Effector memory CD8-positive, alpha-beta T cell (primary cell): ENCODE results near the gene LARP1.

Source experiments
- ATAC-seq: fragments of 150-1000 bp; cut with Tn5 transposase; replicated peaks from 2 replicates; pipeline ENCODE4 v1.10.0; 2021; ENCODE audit warnings: mild to moderate bottlenecking, moderate library complexity
- DNase-seq, 3 experiments: peaks; one replicate each; pipeline ENCODE4 v3.0.0; 2021
- H3K27ac Mint-ChIP-seq, 2 donors: one replicate each; pipeline ENCODE4 v1.8.0; 2022; ENCODE audit warnings: mild to moderate bottlenecking in 2 of 2, mixed read lengths in 2 of 2, moderate library complexity in 2 of 2
- H3K27me3 Mint-ChIP-seq, 2 donors: one replicate each; pipeline ENCODE4 v1.8.0; 2022; ENCODE audit warnings: mixed read lengths in 2 of 2
- H3K36me3 Mint-ChIP-seq: one replicate; pipeline ENCODE4 v1.8.0; 2022; ENCODE audit warnings: mild to moderate bottlenecking, moderate library complexity, mixed read lengths; ENCODE audit not compliant: insufficient read depth
- H3K4me1 Mint-ChIP-seq, 2 donors: one replicate each; pipeline ENCODE4 v1.8.0; 2022; ENCODE audit warnings: low read depth in 2 of 2, mixed read lengths in 2 of 2
- H3K4me3 Mint-ChIP-seq, 2 donors: one replicate each; pipeline ENCODE4 v1.8.0; 2022; ENCODE audit warnings: mild to moderate bottlenecking in 2 of 2, mixed read lengths in 2 of 2, moderate library complexity in 2 of 2
- H3K9me3 Mint-ChIP-seq, 2 donors: one replicate each; pipeline ENCODE4 v1.8.0; 2022; ENCODE audit warnings: mixed read lengths in 2 of 2

LARP1 gene

DNA sequence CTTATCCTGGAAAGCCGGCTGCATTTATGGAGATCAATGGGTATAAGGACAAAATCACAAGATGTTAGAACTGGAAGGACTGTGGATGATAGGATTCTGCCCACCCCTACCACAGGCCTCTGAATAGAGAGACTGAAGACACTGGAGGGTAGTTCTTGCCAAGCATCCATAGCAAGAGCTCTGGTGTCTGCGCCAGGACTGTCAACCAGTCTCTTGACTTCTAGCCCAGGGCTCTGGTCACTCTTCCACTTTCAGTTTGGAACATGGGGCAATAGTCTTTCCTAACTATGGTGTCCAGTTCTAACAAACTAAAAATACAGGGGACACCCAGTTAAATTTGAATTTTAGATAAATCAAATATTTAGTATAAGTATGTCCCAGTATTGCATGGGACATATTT lies 23.4 kb downstream of the LARP1 start:
- H3K4me3 Mint-ChIP-seq = no peak overlapping the region
- peaks cover 10% of the 10 kb centered on the region for H3K36me3 Mint-ChIP-seq
- no peaks in the 10 kb centered on the region for H3K27me3 Mint-ChIP-seq
- no peaks in the 10 kb centered on the region for H3K9me3 Mint-ChIP-seq
- ATAC-seq = no peak
- peaks cover 62 to 63% of the 10 kb centered on the region in 2 donors for H3K4me1 Mint-ChIP-seq
- peak overlapping the region in 1 of 2 donors; percentile 71 for H3K27ac Mint-ChIP-seq
- no peak for DNase-seq

GRCh38 chr5:154779105-154779504 lies 23.9 kb downstream of the LARP1 start:
- no peak for ATAC-seq

DNA sequence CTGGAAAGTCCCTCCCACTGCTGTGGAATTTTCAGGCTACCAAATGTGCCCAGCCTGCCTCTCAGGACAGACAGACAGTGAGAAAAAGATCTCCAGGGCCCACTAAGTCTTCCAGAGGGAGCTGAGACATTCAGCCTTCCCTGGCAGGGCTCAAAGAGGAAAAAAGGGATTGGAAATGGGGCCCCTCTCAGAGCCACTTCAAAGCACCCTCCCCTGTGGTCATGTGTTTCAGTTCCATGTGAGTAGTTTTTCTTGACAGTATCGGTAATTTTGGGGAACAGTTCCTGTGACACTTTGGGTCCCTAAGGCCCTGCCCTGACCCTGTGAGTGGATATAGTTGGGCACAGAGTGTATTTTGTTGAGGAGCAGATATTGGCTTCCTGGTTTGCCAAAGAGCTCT lies 25.0 kb downstream of the LARP1 start:
- Mint-ChIP-seq H3K4me3 (peak overlapping the region in 1 of 2 donors; percentile 10), H3K36me3 (peaks cover 10% of the 10 kb centered on the region), H3K27ac (peak overlapping the region; percentile 49 to 76), H3K4me1 (peaks cover 62 to 64% of the 10 kb centered on the region in 2 donors), H3K27me3 (no peaks in the 10 kb centered on the region), H3K9me3 (no peaks in the 10 kb centered on the region)
- no peak for ATAC-seq
- DNase-seq = no peak

More at GRCh38 chr5:154779105-154779504, 23.9 kb downstream of the LARP1 start:
- Mint-ChIP-seq H3K4me3 (no peak overlapping the region), H3K4me1 (peaks cover 62 to 64% of the 10 kb centered on the region in 2 donors), H3K9me3 (no peaks in the 10 kb centered on the region), H3K27ac (peak overlapping the region; percentile 71 to 76), H3K36me3 (peaks cover 10% of the 10 kb centered on the region), H3K27me3 (no peaks in the 10 kb centered on the region)
- no peak for DNase-seq

DNA sequence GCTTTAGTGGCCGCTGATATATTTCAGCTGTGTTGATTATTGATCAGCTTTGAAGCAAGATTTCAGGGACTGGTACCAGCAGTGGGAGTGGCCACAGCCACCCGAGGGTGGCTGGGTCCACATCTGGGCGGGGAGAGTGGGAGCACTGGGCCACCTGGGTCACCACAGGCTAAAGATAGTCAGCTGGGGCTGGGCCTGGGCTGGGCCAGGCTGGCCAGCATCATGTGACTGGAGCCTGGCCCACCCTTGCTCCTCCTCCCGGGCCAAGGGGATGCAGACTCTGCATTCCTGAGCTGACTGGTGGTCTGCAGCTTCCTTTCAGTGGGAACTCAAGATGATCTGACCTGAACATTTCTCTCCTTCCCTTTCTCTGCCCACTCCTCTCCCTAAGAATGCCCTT lies 27.1 kb downstream of the LARP1 start:
- ATAC-seq (no peak), DNase-seq (no peak)
- peak overlapping the region; percentile 91 for H3K27ac Mint-ChIP-seq
- peaks cover 75 to 76% of the 10 kb centered on the region in 2 donors for H3K4me1 Mint-ChIP-seq
- no peaks in the 10 kb centered on the region for H3K9me3 Mint-ChIP-seq
- peaks cover 10% of the 10 kb centered on the region for H3K36me3 Mint-ChIP-seq
- no peaks in the 10 kb centered on the region for H3K27me3 Mint-ChIP-seq
- peak overlapping the region; percentile 8 to 54 for H3K4me3 Mint-ChIP-seq

- Mint-ChIP-seq H3K36me3 (peaks cover 10% of the 10 kb centered on the region), H3K27me3 (no peaks in the 10 kb centered on the region), H3K4me1 (peaks cover 80 to 82% of the 10 kb centered on the region in 2 donors), H3K4me3 (peak overlapping the region; percentile 23 to 54), H3K27ac (peak overlapping the region; percentile 91), H3K9me3 (no peaks in the 10 kb centered on the region)
- ATAC-seq (no peak), DNase-seq (no peak)
These were observed 27.8 kb downstream of the LARP1 start for GRCh38 chr5:154782812-154783592.

GRCh38 chr5:154783774-154784460 lies 28.7 kb downstream of the LARP1 start:
- Mint-ChIP-seq H3K27ac (peak overlapping the region; percentile 91), H3K4me1 (peaks cover 82 to 87% of the 10 kb centered on the region in 2 donors), H3K36me3 (peaks cover 10% of the 10 kb centered on the region), H3K4me3 (peak overlapping the region; percentile 23 to 54), H3K27me3 (no peaks in the 10 kb centered on the region), H3K9me3 (no peaks in the 10 kb centered on the region)
- ATAC-seq = peak; percentile 66
- peak in 1 of 3 experiments; percentile 4 for DNase-seq

DNA sequence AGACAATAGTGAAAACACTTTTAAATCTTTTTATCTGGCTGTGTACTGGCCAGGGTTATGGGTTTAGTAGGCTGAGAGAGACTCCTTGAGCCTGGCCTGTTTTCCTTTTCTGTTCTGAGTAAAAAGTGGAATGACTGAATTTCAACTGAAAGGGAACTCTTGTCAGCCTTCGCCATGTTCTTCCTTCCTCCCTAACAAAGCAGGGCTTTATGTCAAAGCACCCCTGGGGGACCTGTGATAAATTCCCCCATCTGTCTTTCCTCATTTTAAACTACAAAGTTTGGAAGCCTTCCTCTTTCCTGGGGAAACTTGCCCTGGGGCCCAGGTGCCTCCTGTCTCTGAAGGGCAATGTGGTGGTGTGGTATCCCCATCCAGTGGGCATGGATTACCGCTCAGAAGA lies 29.7 kb downstream of the LARP1 start:
- Mint-ChIP-seq H3K27ac (peak overlapping the region; percentile 91), H3K4me1 (peaks cover 76 to 80% of the 10 kb centered on the region in 2 donors), H3K4me3 (peak overlapping the region in 1 of 2 donors; percentile 21), H3K27me3 (no peaks in the 10 kb centered on the region), H3K36me3 (peaks cover 7% of the 10 kb centered on the region), H3K9me3 (no peaks in the 10 kb centered on the region)
- ATAC-seq = no peak
- no peak for DNase-seq

- Mint-ChIP-seq H3K4me3 (no peak overlapping the region), H3K4me1 (peaks cover 64 to 65% of the 10 kb centered on the region in 2 donors), H3K9me3 (no peaks in the 10 kb centered on the region), H3K36me3 (peaks cover 19% of the 10 kb centered on the region), H3K27ac (peak overlapping the region; percentile 71 to 91), H3K27me3 (no peaks in the 10 kb centered on the region)
- no peak for ATAC-seq
- DNase-seq = no peak
These were observed 31.2 kb downstream of the LARP1 start for GRCh38 chr5:154786414-154786813.

- no peaks in the 10 kb centered on the region for H3K9me3 Mint-ChIP-seq
These were observed 33.0 kb downstream of the LARP1 start for GRCh38 chr5:154788212-154788611.

DNA sequence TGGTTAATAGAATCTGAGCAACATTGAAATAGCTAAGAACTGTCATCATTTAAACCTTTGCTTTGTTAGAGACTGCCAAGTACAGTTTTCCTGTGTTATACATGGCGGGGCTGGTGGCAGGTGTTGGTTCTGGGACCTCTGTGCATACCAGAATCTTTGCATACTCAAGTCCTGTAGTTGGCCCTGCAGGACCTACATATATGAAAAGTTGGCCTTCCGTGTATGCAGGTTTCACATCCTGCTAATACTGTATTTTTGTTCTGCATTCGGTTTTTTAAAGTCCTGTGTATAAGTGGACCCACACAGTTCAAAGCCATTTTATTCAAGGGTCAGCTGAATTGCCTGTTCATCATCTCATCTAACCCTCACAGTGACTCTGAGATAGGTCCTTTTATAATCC lies 36.4 kb downstream of the LARP1 start:
- peaks cover 22 to 25% of the 10 kb centered on the region in 2 donors for H3K4me1 Mint-ChIP-seq
- DNase-seq = no peak
- no peak overlapping the region for H3K4me3 Mint-ChIP-seq
- ATAC-seq = no peak
- H3K36me3 Mint-ChIP-seq = peaks cover 44% of the 10 kb centered on the region
- H3K9me3 Mint-ChIP-seq = no peaks in the 10 kb centered on the region
- no peaks in the 10 kb centered on the region for H3K27me3 Mint-ChIP-seq
- H3K27ac Mint-ChIP-seq = peak overlapping the region; percentile 20 to 64

More at GRCh38 chr5:154788212-154788611, 33.0 kb downstream of the LARP1 start:
- DNase-seq (no peak), ATAC-seq (no peak)
- no peaks in the 10 kb centered on the region for H3K27me3 Mint-ChIP-seq
- H3K4me3 Mint-ChIP-seq = peak overlapping the region; percentile 22 to 31
- peak overlapping the region; percentile 91 to 93 for H3K27ac Mint-ChIP-seq
- H3K36me3 Mint-ChIP-seq = peaks cover 29% of the 10 kb centered on the region
- H3K4me1 Mint-ChIP-seq = peaks cover 50 to 53% of the 10 kb centered on the region in 2 donors

DNA sequence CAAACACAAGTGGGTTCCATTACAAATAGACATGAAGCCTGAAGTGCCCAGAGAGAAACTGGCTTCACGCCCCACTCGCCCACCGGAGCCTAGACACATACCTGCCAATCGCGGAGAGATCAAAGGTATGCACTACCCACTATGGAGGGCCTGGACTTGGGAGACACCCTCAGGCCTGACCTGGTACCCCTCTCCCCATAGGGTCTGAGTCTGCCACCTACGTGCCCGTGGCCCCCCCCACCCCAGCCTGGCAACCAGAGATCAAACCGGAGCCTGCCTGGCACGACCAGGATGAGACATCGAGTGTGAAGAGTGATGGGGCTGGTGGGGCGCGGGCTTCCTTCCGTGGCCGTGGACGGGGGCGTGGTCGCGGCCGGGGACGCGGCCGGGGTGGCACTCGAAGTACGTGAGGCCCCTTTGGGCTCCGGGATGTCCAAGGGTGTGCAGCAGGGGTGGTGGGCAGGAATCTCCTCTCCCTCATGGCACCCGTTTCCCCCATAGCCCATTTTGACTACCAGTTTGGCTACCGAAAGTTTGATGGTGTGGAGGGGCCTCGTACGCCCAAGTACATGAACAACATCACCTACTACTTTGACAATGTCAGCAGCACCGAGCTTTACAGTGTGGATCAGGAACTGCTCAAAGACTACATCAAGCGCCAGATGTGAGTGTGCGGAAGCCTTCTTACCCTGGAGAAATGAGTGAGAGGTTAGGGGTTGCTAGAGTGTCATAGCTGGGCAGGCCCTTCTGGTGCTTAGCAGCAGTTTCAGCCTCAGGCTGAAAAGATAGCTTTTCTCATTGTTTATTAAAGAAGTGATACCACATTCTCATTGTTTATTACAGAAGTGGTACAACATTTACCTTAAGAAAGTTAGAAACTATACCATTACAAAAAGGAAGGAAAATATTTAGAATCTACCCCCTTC lies 38.7 kb downstream of the LARP1 start:
- H3K27ac Mint-ChIP-seq = peak overlapping the region in 1 of 2 donors; percentile 21
- H3K36me3 Mint-ChIP-seq = peaks cover 67% of the 10 kb centered on the region
- H3K4me1 Mint-ChIP-seq = peaks cover 4 to 8% of the 10 kb centered on the region in 2 donors
- no peak overlapping the region for H3K4me3 Mint-ChIP-seq
- DNase-seq (no peak), ATAC-seq (no peak)
- no peaks in the 10 kb centered on the region for H3K27me3 Mint-ChIP-seq
- H3K9me3 Mint-ChIP-seq = no peaks in the 10 kb centered on the region

DNA sequence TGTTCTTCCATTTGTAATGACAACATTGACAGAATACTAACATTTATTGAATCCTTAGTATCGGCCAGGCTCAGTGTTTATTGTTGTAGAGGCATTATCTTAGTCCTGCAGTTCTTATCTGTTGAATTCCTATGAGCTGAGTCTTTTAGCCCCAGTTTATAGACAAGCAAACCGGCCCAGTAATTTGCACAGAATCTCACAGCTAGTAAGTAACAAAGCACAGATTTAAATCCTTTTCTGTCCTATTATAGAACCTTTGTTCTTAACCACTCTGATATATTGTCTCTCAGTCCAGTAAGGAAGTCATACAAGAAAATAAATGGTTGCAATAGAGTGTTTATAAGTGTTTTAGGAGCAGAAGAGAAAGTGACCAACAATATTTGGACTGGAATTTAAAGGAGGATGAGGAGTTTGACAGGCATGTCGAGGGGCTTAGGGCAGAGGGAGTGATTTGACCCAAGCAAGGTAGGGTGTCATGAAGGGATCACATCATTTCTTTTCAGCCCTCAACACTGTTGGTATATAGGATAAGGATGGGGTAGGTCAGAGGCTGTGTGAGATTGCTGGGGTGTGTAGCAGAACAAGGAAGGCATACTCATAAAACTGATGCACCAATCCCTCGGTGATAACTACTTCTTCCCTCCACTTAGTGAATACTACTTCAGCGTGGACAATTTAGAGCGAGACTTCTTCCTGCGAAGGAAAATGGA lies 39.5 kb downstream of the LARP1 start:
- H3K9me3 Mint-ChIP-seq = no peaks in the 10 kb centered on the region
- H3K4me1 Mint-ChIP-seq = peaks cover 6 to 8% of the 10 kb centered on the region in 2 donors
- DNase-seq (no peak), ATAC-seq (no peak)
- peaks cover 70% of the 10 kb centered on the region for H3K36me3 Mint-ChIP-seq
- no peaks in the 10 kb centered on the region for H3K27me3 Mint-ChIP-seq
- H3K27ac Mint-ChIP-seq = peak overlapping the region; percentile 14 to 21
- H3K4me3 Mint-ChIP-seq = no peak overlapping the region
